Measurements from ENCODE around the gene RNF213. TPM values are rescaled to one million over a fixed set of nuclear protein-coding genes. Genes with fewer than 3 reads are reported as not detected.
"Not testable (repeated sequence)": the region's sequence is repeated elsewhere in the genome, so short reads cannot be mapped to it uniquely, and the experiment has no call there.

The RNF213 gene
- total RNA-seq, 1 experiment from 2014 or later = 70.5 TPM

GRCh38 chr17:80257716-80258213, 2.9 kb upstream of the RNF213 start:
- DNase-seq (ENCODE audit: low spot score) (peak; percentile 33), ATAC-seq (peak; percentile 3)
- Mint-ChIP-seq H3K9me3 (no peaks in the 10 kb centered on the region), H3K4me1 (peaks cover 49% of the 10 kb centered on the region), H3K36me3 (no peaks in the 10 kb centered on the region), H3K27ac (peak overlapping the region; percentile 91), H3K27me3 (ENCODE audit: low read depth) (no peaks in the 10 kb centered on the region), H3K4me3 (peak overlapping the region; percentile 33; the same call in 1 of the 2 replicates)
- ChIA-PET CTCF (interaction anchor here (1.6 kb wide), 1 partner anchor 175 kb away, joined by 3 read pairs; no protein-coding TSS in a partner anchor), POLR2A (no interaction called here)
- no peak for TF ChIP-seq PRDM15 (CRISPR knock-in tag; IDR thresholded peaks at IDR 0.05)
- 0 out of 2 replicates have a peak, but pooled peaks have one; percentile 24 for TF ChIP-seq SP1 (CRISPR knock-in tag; conservative IDR thresholded peaks at IDR 0.05)

GRCh38 chr17:80258296-80258695, 2.4 kb upstream of the RNF213 start:
- peak overlapping the region; percentile 33 for H3K4me3 Mint-ChIP-seq
- peak overlapping the region; percentile 91 for H3K27ac Mint-ChIP-seq
- CTCF ChIA-PET = interaction anchor here (1.6 kb wide), 1 partner anchor 175 kb away, joined by 3 read pairs; no protein-coding TSS in a partner anchor
- H3K4me1 Mint-ChIP-seq = peaks cover 54% of the 10 kb centered on the region
- H3K9me3 Mint-ChIP-seq; ATAC-seq; DNase-seq (ENCODE audit: low spot score); H3K36me3 Mint-ChIP-seq; H3K27me3 Mint-ChIP-seq (ENCODE audit: low read depth); POLR2A ChIA-PET: not testable (repeated sequence)

GRCh38 chr17:80259457-80260068, 1.1 kb upstream of the RNF213 start:
- Mint-ChIP-seq H3K27me3 (ENCODE audit: low read depth) (no peaks in the 10 kb centered on the region), H3K36me3 (peaks cover 3% of the 10 kb centered on the region), H3K4me1 (peaks cover 66% of the 10 kb centered on the region), H3K27ac (peak overlapping the region; percentile 99), H3K4me3 (peak overlapping the region; percentile 88), H3K9me3 (no peaks in the 10 kb centered on the region)
- ATAC-seq (no peak), DNase-seq (ENCODE audit: low spot score) (no peak)
- TF ChIP-seq NFYB (CRISPR knock-in tag; conservative IDR thresholded peaks at IDR 0.05; ENCODE audit: low read depth) (no peak), ZNF121 (CRISPR knock-in tag; IDR thresholded peaks at IDR 0.05) (peak; percentile 88)
- ChIA-PET CTCF (interaction anchor here (1.6 kb wide), 1 partner anchor 177 kb away, joined by 3 read pairs; no protein-coding TSS in a partner anchor), POLR2A (no interaction called here)

- POLR2A ChIA-PET = interaction anchor here (0.6 kb wide), 1 partner anchor 12 kb away, joined by 3 read pairs; no protein-coding TSS in a partner anchor
- TF ChIP-seq CBFB (CRISPR knock-in tag; IDR thresholded peaks at IDR 0.05; ENCODE audit: low read depth) = 0 out of 2 replicates have a peak, but pooled peaks have one; percentile 31
- 0 out of 2 replicates have a peak, but pooled peaks have one; percentile 53 for TF ChIP-seq ELF4 (CRISPR knock-in tag; IDR thresholded peaks at IDR 0.05; ENCODE audit: low read depth)
- no peak for TF ChIP-seq GRHL2 (CRISPR knock-in tag; IDR thresholded peaks at IDR 0.05; ENCODE audit: insufficient replicate concordance, severe bottlenecking)
- peak; percentile 72; the same call in 1 of the 2 replicates for TF ChIP-seq E2F4 (CRISPR knock-in tag; IDR thresholded peaks at IDR 0.05; ENCODE audit: borderline replicate concordance, low read depth)
- 0 out of 2 replicates have a peak, but pooled peaks have one; percentile 26 for TF ChIP-seq CREM (CRISPR knock-in tag; IDR thresholded peaks at IDR 0.05)
- 0 out of 2 replicates have a peak, but pooled peaks have one; percentile 13 for TF ChIP-seq FOXK1 (CRISPR knock-in tag; IDR thresholded peaks at IDR 0.05)
- no peak for TF ChIP-seq CTCF (IDR thresholded peaks at IDR 0.05)
- 0 out of 2 replicates have a peak, but pooled peaks have one; percentile 4 for TF ChIP-seq ZNF423 (CRISPR knock-in tag; IDR thresholded peaks at IDR 0.05)
- TF ChIP-seq TP53 (CRISPR knock-in tag; IDR thresholded peaks at IDR 0.05) = peak; percentile 42; the same call in 1 of the 2 replicates
- TF ChIP-seq SP1 (CRISPR knock-in tag; conservative IDR thresholded peaks at IDR 0.05) = peak; percentile 43; the same call in 1 of the 2 replicates
- TF ChIP-seq ZNF416 (CRISPR knock-in tag; IDR thresholded peaks at IDR 0.05) = 0 out of 2 replicates have a peak, but pooled peaks have one; percentile 26
- no peak for TF ChIP-seq ATF2 (CRISPR knock-in tag; IDR thresholded peaks at IDR 0.05; ENCODE audit: borderline replicate concordance, low read depth)
- peak; percentile 61; the same call in 1 of the 2 replicates for TF ChIP-seq E2F5 (CRISPR knock-in tag; IDR thresholded peaks at IDR 0.05)
- H3K4me1 Mint-ChIP-seq = peaks cover 67% of the 10 kb centered on the region
- CTCF ChIA-PET = no interaction called here
- peak; percentile 72 for DNase-seq (ENCODE audit: low spot score)
- no peaks in the 10 kb centered on the region for H3K27me3 Mint-ChIP-seq (ENCODE audit: low read depth)
- peak overlapping the region; percentile 88 for H3K4me3 Mint-ChIP-seq
- no peaks in the 10 kb centered on the region for H3K9me3 Mint-ChIP-seq
- peak; percentile 53 for ATAC-seq
- H3K27ac Mint-ChIP-seq = peak overlapping the region; percentile 99
- peaks cover 6% of the 10 kb centered on the region for H3K36me3 Mint-ChIP-seq
Observed at GRCh38 chr17:80260069-80260535, 550 bp upstream of the RNF213 start.

Data from WTC11 (cell line).